Measurements from ENCODE around the gene LMNA.

DNA sequence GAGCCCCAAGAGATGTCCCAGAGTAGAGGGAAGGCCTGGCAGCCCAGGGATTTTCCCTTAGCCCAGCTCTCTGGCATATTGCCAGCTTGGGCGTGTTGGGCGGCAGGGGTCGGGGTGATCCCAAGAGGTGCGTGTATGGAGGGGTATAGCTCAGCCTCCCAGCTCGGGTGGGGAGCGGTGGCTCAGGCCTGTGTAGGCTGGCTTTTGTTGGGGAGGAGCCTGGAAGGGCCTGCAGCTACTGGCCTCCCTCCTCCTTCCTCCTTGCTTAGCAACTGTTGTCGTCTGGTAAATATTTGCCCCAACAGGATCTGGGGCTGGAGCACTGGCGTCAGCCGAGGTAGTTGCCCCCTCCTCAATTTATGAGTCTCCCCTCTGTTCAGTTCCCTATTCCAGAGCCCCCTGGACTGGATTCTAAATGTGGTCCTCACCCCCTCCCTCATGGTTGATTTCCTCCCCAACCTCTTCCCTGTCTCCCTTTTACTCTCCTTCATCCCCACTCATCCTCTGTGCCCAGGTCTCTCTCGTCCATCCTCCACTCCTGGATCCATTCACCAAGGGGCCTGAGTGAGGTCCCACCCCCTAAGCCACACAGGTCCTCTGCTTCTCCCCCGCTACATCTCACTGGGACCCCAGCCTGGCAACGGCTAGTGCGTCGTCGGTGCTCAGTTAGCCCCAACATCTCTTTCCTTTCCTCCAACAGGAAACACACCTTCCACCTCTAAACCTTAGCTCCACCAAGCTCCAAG, 10.3 kb upstream of the LMNA start:
- TF ChIP-seq, protein P1, sequence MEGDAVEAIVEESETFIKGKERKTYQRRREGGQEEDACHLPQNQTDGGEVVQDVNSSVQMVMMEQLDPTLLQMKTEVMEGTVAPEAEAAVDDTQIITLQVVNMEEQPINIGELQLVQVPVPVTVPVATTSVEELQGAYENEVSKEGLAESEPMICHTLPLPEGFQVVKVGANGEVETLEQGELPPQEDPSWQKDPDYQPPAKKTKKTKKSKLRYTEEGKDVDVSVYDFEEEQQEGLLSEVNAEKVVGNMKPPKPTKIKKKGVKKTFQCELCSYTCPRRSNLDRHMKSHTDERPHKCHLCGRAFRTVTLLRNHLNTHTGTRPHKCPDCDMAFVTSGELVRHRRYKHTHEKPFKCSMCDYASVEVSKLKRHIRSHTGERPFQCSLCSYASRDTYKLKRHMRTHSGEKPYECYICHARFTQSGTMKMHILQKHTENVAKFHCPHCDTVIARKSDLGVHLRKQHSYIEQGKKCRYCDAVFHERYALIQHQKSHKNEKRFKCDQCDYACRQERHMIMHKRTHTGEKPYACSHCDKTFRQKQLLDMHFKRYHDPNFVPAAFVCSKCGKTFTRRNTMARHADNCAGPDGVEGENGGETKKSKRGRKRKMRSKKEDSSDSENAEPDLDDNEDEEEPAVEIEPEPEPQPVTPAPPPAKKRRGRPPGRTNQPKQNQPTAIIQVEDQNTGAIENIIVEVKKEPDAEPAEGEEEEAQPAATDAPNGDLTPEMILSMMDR (IDR thresholded peaks at IDR 0.05): no peak
- TF ChIP-seq POLR2A (IDR thresholded peaks at IDR 0.05): no peak

All from right lobe of liver (tissue), 4 donors.